Measurements from ENCODE around the gene NHERF2. TPM values are rescaled to one million over a fixed set of nuclear protein-coding genes. Genes with fewer than 3 reads are reported as not detected.
A peak's percentile ranks its signal among the peaks of the same experiment; 100 is the strongest.

The NHERF2 gene
- total RNA-seq, 1 experiment from 2014 or later, result 104 TPM

- H3K9me2 ChIP-seq (ENCODE audit: insufficient read depth), result no peaks in the 10 kb centered on the region
- TF ChIP-seq, protein P1, sequence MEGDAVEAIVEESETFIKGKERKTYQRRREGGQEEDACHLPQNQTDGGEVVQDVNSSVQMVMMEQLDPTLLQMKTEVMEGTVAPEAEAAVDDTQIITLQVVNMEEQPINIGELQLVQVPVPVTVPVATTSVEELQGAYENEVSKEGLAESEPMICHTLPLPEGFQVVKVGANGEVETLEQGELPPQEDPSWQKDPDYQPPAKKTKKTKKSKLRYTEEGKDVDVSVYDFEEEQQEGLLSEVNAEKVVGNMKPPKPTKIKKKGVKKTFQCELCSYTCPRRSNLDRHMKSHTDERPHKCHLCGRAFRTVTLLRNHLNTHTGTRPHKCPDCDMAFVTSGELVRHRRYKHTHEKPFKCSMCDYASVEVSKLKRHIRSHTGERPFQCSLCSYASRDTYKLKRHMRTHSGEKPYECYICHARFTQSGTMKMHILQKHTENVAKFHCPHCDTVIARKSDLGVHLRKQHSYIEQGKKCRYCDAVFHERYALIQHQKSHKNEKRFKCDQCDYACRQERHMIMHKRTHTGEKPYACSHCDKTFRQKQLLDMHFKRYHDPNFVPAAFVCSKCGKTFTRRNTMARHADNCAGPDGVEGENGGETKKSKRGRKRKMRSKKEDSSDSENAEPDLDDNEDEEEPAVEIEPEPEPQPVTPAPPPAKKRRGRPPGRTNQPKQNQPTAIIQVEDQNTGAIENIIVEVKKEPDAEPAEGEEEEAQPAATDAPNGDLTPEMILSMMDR (conservative IDR thresholded peaks at IDR 0.05), result no peak
- TF ChIP-seq EZH2 (IDR thresholded peaks at IDR 0.05; ENCODE audit: low read depth), result no peak
- no peaks in the 10 kb centered on the region for H3K36me3 ChIP-seq (ENCODE audit: low read depth)
- DNase-seq, result peak; percentile 94 to 96
- no peaks in the 10 kb centered on the region for H4K20me1 ChIP-seq (ENCODE audit: insufficient read depth)
- ChIA-PET POLR2A (ENCODE audit: unreplicated experiment) (interaction anchor here (0.6 to 0.9 kb wide), 8 partner anchors 18 to 1741 kb away, joined by 3 to 14 read pairs (median 3); partner anchors contain the start of genes TRAF7, UQCC4 and ZNF213), CTCF (interaction anchor here (0.6 to 0.9 kb wide), 3 partner anchors 14 to 154 kb away, joined by 3 to 12 read pairs (median 8); partner anchors contain the start of gene NHERF2)
- no TSS peak for BruUV-seq (replicated peaks)
- H3K27me3 ChIP-seq (ENCODE audit: insufficient read depth, low read depth), result no peaks in the 10 kb centered on the region
- peak overlapping the region; percentile 65; the same call in 1 of the 2 replicates for H2AFZ ChIP-seq
- H3K9me3 ChIP-seq (ENCODE audit: insufficient read depth, low read depth), result no peaks in the 10 kb centered on the region
- H3K4me3 ChIP-seq, result no peak overlapping the region
- intact Hi-C loops (cut with micrococcal nuclease; ENCODE audit: unreplicated experiment), result loop anchor here (10.0 kb wide), 1 partner anchor 564 kb away; no protein-coding TSS in a partner anchor
- H3K4me2 ChIP-seq, result peak overlapping the region; percentile 71
- H3K27ac ChIP-seq, result peak overlapping the region; percentile 95
- peaks cover 32% of the 10 kb centered on the region for H3F3A ChIP-seq (ENCODE audit: insufficient read depth, low read depth)
- H3K4me1 ChIP-seq (replicated peaks; ENCODE audit: insufficient read depth), result peaks cover 45% of the 10 kb centered on the region
- H3K79me2 ChIP-seq (ENCODE audit: low read depth), result no peaks in the 10 kb centered on the region; the same call in 1 of the 2 replicates
These were observed 14.3 kb downstream of the NHERF2 start for GRCh38 chr16:2040787-2041522.

DNA sequence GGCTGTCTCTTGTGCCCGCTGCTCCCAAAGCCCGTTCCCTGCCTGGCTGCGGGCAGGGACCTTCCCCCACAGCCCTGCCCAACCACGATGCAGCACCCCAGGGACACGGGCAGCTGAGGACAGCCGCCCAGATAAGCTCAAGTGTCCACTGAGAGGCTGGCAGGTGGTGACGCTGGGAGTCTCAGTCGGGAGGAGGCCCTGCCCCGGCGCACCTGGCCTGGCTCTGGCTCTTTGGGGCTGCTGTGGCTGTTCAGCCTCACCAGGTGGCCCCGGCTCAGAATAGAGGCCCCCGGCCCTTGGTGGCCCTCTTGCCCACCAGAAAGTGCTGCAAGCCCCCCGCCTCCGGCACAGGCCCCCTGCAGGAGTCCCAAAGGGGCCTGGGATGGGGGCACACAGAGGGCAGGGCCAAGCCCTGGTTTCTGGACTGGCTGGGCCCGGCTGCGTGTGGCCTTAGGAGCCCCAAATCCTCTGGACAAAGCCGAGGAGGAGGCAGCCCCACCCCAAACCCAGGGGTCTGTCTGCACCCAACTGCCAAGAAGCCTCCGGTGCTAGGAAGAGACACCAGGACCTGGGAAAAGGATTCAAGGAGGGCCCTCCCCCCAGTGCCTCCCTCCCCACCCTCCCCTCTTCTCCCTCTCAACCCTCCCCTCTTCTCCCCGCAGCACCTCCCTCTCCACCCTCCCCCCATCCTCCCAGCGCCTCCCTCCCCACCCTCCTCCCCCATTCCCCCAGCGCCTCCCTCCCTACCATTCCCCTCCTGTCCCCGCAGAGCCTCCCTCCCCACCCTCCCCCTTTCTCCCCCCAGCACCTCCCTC is 15.7 kb downstream of the NHERF2 start:
- CTCF ChIA-PET, result no interaction called here
- Histone ChIP-seq H3K27me3 (ENCODE audit: insufficient read depth, low read depth) (no peaks in the 10 kb centered on the region), H3K27ac (peak overlapping the region; percentile 95), H3K36me3 (ENCODE audit: low read depth) (no peaks in the 10 kb centered on the region), H3K79me2 (ENCODE audit: low read depth) (peaks cover 9% of the 10 kb centered on the region), H3K9me3 (ENCODE audit: insufficient read depth, low read depth) (no peaks in the 10 kb centered on the region), H3F3A (ENCODE audit: insufficient read depth, low read depth) (peaks cover 38% of the 10 kb centered on the region), H4K20me1 (ENCODE audit: insufficient read depth) (no peaks in the 10 kb centered on the region), H3K4me1 (replicated peaks; ENCODE audit: insufficient read depth) (peaks cover 53% of the 10 kb centered on the region), H3K9me2 (ENCODE audit: insufficient read depth) (no peaks in the 10 kb centered on the region), H3K4me2 (peak overlapping the region; percentile 71), H3K4me3 (no peak overlapping the region), H2AFZ (no peak overlapping the region)
- BruUV-seq (replicated peaks), result no TSS peak
- TF ChIP-seq, protein P1 (conservative IDR thresholded peaks at IDR 0.05), result no peak
- TF ChIP-seq EZH2 (IDR thresholded peaks at IDR 0.05; ENCODE audit: low read depth), result no peak
- intact Hi-C loops (cut with micrococcal nuclease; ENCODE audit: unreplicated experiment), result loop anchor here (10.0 kb wide), 1 partner anchor 562 kb away; no protein-coding TSS in a partner anchor
- peak in 1 of 2 experiments; percentile 65 for DNase-seq
- POLR2A ChIA-PET (ENCODE audit: unreplicated experiment), result interaction anchor here (0.5 to 0.6 kb wide), 2 partner anchors 71 to 1678 kb away, joined by 3 to 8 read pairs; no protein-coding TSS in a partner anchor

Data from PC-9 (cell line).